ENCODE results near the gene BAIAP2. TPM values are rescaled to one million over a fixed set of nuclear protein-coding genes. Genes with fewer than 3 reads are reported as not detected.

BAIAP2 gene
- polyA plus RNA-seq, 1 donor, result 13.6 TPM

GRCh38 chr17:81156866-81157805, 122.2 kb downstream of the BAIAP2 start:
- Histone ChIP-seq H3K36me3 (ENCODE audit: control insufficient read depth, insufficient read depth, low read length) (no peaks in the 10 kb centered on the region), H3K27me3 (ENCODE audit: control insufficient read depth, insufficient read depth, low read length) (no peaks in the 10 kb centered on the region), H3K4me3 (ENCODE audit: low read length) (no peak overlapping the region), H3K27ac (ENCODE audit: low read length) (no peak overlapping the region), H3K9me3 (ENCODE audit: control insufficient read depth, low read depth, low read length) (peaks cover 5% of the 10 kb centered on the region), H3K4me1 (ENCODE audit: control insufficient read depth, insufficient read depth, low read length) (no peaks in the 10 kb centered on the region)
- no peak for DNase-seq
- WGBS (ENCODE audit: insufficient coverage, low lambda C conversion rate), result 83% methylated on average over 2 of the region's 38 CpGs

- DNase-seq, result no peak
- Histone ChIP-seq H3K9me3 (ENCODE audit: control insufficient read depth, low read depth, low read length) (peaks cover 5% of the 10 kb centered on the region), H3K36me3 (ENCODE audit: control insufficient read depth, insufficient read depth, low read length) (no peaks in the 10 kb centered on the region), H3K4me1 (ENCODE audit: control insufficient read depth, insufficient read depth, low read length) (no peaks in the 10 kb centered on the region), H3K27ac (ENCODE audit: low read length) (no peak overlapping the region), H3K27me3 (ENCODE audit: control insufficient read depth, insufficient read depth, low read length) (no peaks in the 10 kb centered on the region), H3K4me3 (ENCODE audit: low read length) (no peak overlapping the region)
- WGBS (ENCODE audit: insufficient coverage, low lambda C conversion rate), result no CpG with 5 or more reads among the region's 39 CpGs
These were observed 123.1 kb downstream of the BAIAP2 start for GRCh38 chr17:81157848-81158687.

- H3K9me3 ChIP-seq (ENCODE audit: control insufficient read depth, low read depth, low read length), result peaks cover 5% of the 10 kb centered on the region
- no peak for DNase-seq
- no peak overlapping the region for H3K27ac ChIP-seq (ENCODE audit: low read length)
- WGBS (ENCODE audit: insufficient coverage, low lambda C conversion rate), result no CpG with 5 or more reads among the region's 43 CpGs
- no peak overlapping the region for H3K4me3 ChIP-seq (ENCODE audit: low read length)
- no peaks in the 10 kb centered on the region for H3K36me3 ChIP-seq (ENCODE audit: control insufficient read depth, insufficient read depth, low read length)
- no peaks in the 10 kb centered on the region for H3K27me3 ChIP-seq (ENCODE audit: control insufficient read depth, insufficient read depth, low read length)
- H3K4me1 ChIP-seq (ENCODE audit: control insufficient read depth, insufficient read depth, low read length), result peaks cover 8% of the 10 kb centered on the region
These were observed 124.0 kb downstream of the BAIAP2 start for GRCh38 chr17:81158688-81159590.

- Histone ChIP-seq H3K36me3 (ENCODE audit: control insufficient read depth, insufficient read depth, low read length) (no peaks in the 10 kb centered on the region), H3K9me3 (ENCODE audit: control insufficient read depth, low read depth, low read length) (peaks cover 5% of the 10 kb centered on the region), H3K4me3 (ENCODE audit: low read length) (no peak overlapping the region), H3K4me1 (ENCODE audit: control insufficient read depth, insufficient read depth, low read length) (peaks cover 16% of the 10 kb centered on the region), H3K27ac (ENCODE audit: low read length) (no peak overlapping the region), H3K27me3 (ENCODE audit: control insufficient read depth, insufficient read depth, low read length) (no peaks in the 10 kb centered on the region)
- DNase-seq, result no peak
- no CpG with 5 or more reads among the region's 25 CpGs for WGBS (ENCODE audit: insufficient coverage, low lambda C conversion rate)
These were observed 124.8 kb downstream of the BAIAP2 start for GRCh38 chr17:81159611-81160265.

GRCh38 chr17:81160306-81160705, 125.4 kb downstream of the BAIAP2 start:
- Histone ChIP-seq H3K27ac (ENCODE audit: low read length) (no peak overlapping the region), H3K27me3 (ENCODE audit: control insufficient read depth, insufficient read depth, low read length) (no peaks in the 10 kb centered on the region), H3K36me3 (ENCODE audit: control insufficient read depth, insufficient read depth, low read length) (no peaks in the 10 kb centered on the region), H3K4me3 (ENCODE audit: low read length) (no peak overlapping the region), H3K9me3 (ENCODE audit: control insufficient read depth, low read depth, low read length) (peaks cover 5% of the 10 kb centered on the region), H3K4me1 (ENCODE audit: control insufficient read depth, insufficient read depth, low read length) (peaks cover 21% of the 10 kb centered on the region)
- no peak for DNase-seq
- WGBS (ENCODE audit: insufficient coverage, low lambda C conversion rate), result no CpG with 5 or more reads among the region's 28 CpGs

- peaks cover 5% of the 10 kb centered on the region for H3K9me3 ChIP-seq (ENCODE audit: control insufficient read depth, low read depth, low read length)
- no peak overlapping the region for H3K27ac ChIP-seq (ENCODE audit: low read length)
- peaks cover 2% of the 10 kb centered on the region for H3K27me3 ChIP-seq (ENCODE audit: control insufficient read depth, insufficient read depth, low read length)
- H3K4me3 ChIP-seq (ENCODE audit: low read length), result no peak overlapping the region
- peaks cover 24% of the 10 kb centered on the region for H3K4me1 ChIP-seq (ENCODE audit: control insufficient read depth, insufficient read depth, low read length)
- 100% methylated on average over 1 of the region's 32 CpGs for WGBS (ENCODE audit: insufficient coverage, low lambda C conversion rate)
- DNase-seq, result no peak
- H3K36me3 ChIP-seq (ENCODE audit: control insufficient read depth, insufficient read depth, low read length), result no peaks in the 10 kb centered on the region
These were observed 125.9 kb downstream of the BAIAP2 start for GRCh38 chr17:81160747-81161453.

GRCh38 chr17:81161536-81161935, 126.6 kb downstream of the BAIAP2 start:
- no CpG with 5 or more reads among the region's 15 CpGs for whole genome bisulfite sequencing (ENCODE audit: insufficient coverage, low lambda C conversion rate)
- DNase-seq, result no peak

GRCh38 chr17:81161972-81162371, 127.0 kb downstream of the BAIAP2 start:
- no CpG with 5 or more reads among the region's 16 CpGs for WGBS (ENCODE audit: insufficient coverage, low lambda C conversion rate)
- Histone ChIP-seq H3K4me3 (ENCODE audit: low read length) (no peak overlapping the region), H3K9me3 (ENCODE audit: control insufficient read depth, low read depth, low read length) (peaks cover 5% of the 10 kb centered on the region), H3K4me1 (ENCODE audit: control insufficient read depth, insufficient read depth, low read length) (peaks cover 27% of the 10 kb centered on the region), H3K27ac (ENCODE audit: low read length) (no peak overlapping the region), H3K27me3 (ENCODE audit: control insufficient read depth, insufficient read depth, low read length) (peaks cover 2% of the 10 kb centered on the region), H3K36me3 (ENCODE audit: control insufficient read depth, insufficient read depth, low read length) (no peaks in the 10 kb centered on the region)
- DNase-seq, result no peak

More at GRCh38 chr17:81161536-81161935, 126.6 kb downstream of the BAIAP2 start:
- Histone ChIP-seq H3K9me3 (ENCODE audit: control insufficient read depth, low read depth, low read length) (peaks cover 5% of the 10 kb centered on the region), H3K4me3 (ENCODE audit: low read length) (no peak overlapping the region), H3K36me3 (ENCODE audit: control insufficient read depth, insufficient read depth, low read length) (no peaks in the 10 kb centered on the region), H3K27me3 (ENCODE audit: control insufficient read depth, insufficient read depth, low read length) (peaks cover 2% of the 10 kb centered on the region), H3K27ac (ENCODE audit: low read length) (no peak overlapping the region), H3K4me1 (ENCODE audit: control insufficient read depth, insufficient read depth, low read length) (peaks cover 24% of the 10 kb centered on the region)

- peaks cover 2% of the 10 kb centered on the region for H3K27me3 ChIP-seq (ENCODE audit: control insufficient read depth, insufficient read depth, low read length)
- no peak for DNase-seq
- peaks cover 32% of the 10 kb centered on the region for H3K4me1 ChIP-seq (ENCODE audit: control insufficient read depth, insufficient read depth, low read length)
- H3K27ac ChIP-seq (ENCODE audit: low read length), result no peak overlapping the region
- no peak overlapping the region for H3K4me3 ChIP-seq (ENCODE audit: low read length)
- peaks cover 5% of the 10 kb centered on the region for H3K9me3 ChIP-seq (ENCODE audit: control insufficient read depth, low read depth, low read length)
- H3K36me3 ChIP-seq (ENCODE audit: control insufficient read depth, insufficient read depth, low read length), result no peaks in the 10 kb centered on the region
- no CpG with 5 or more reads among the region's 11 CpGs for WGBS (ENCODE audit: insufficient coverage, low lambda C conversion rate)
These were observed 127.5 kb downstream of the BAIAP2 start for GRCh38 chr17:81162491-81162890.

Data from large intestine (tissue), 3 donors.